CD4-positive, alpha-beta T cell treated with Interleukin-15 for 1 hour (primary cell): ENCODE results near the gene SCN10A.

Experiments used
- DNase-seq: peaks from one replicate; pipeline ENCODE4 v3.0.0-alpha.2; 2020

SCN10A gene

DNA sequence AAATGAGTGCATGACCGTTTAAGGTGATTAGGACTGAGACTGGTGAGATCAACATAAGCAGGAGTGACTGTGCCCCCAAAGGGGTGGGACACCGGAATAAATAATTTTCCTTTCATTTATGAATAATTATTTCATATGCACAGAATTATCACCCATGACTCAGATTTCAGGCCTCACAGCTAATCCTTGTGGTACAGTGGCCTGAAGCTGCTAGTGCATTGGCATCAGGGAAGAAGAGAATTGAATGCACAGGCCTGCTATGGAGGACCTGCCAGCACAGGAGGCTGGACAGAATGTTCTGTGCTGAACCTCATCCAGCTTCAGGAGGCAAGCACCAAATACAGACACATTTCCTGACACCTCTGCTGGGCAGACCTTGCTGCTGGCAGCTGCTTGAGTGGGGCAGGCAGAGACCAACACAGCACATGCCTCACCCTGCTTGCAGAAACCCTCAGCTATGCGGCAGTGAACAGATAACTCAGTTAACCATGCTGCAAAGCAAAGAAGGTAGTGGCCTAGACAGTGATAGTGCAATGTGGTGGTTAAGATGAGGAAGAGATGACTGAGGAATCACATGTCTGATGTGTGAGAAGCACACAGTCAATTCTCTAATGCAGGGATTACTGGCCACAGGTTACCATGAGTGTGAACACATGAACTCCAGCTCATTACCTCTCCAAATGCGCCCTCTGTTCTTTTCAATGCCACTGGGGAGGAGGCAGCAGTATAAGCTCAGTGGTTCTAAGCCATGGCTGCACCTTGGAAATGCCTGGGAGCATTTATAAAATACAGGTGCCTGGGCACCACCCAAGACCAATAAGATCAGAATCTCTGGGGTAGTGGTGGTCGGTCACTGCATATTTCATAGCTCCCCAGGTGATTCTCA, 98.4 kb downstream of the SCN10A start:
- DNase-seq, result no peak

- DNase-seq, result no peak
Observed at GRCh38 chr3:38713121-38713520, 102.9 kb downstream of the SCN10A start.

- no peak for DNase-seq
Observed at GRCh38 chr3:38711321-38711720, 104.7 kb downstream of the SCN10A start.

DNA sequence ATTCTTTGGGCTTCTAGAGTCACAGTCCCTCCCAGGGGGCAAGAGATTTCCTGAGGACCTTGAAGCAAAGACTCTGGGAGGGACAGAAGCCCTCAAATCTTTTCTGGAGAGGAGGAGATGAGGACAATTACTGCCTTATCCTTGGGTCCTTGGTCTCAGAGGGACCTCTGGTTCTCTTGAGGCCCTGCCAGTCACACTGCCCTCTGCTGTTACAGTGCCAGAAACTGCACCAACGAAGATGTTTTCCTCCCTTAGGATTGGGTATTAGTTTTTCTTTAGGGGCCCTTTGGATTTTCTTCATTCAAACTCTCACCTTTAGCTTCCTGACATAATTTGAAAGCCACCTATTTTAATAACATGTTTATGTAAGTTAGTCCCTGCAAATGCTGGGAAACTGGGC, 108.3 kb downstream of the SCN10A start:
- no peak for DNase-seq

DNA sequence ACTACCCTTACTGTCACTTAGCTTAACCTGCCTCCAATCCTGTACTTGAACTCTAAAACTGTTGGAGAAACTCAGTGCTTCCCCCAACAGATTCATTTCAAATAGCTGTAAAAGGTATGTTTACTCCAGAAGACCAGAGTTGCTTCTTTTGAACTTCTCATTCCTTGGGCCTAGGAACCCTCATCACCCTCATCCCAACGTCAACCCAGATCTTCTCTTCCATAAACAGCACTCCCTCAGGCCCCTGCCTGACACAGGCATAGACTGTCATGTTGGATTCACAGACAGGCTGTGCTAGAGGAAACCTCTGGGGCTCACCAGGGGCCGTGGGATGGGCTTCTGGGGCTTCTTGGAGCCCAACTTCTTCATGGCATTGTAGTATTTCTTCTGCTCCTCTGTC, 109.1 kb downstream of the SCN10A start:
- no peak for DNase-seq

GRCh38 chr3:38702231-38702630, 113.8 kb downstream of the SCN10A start:
- no peak for DNase-seq

DNA sequence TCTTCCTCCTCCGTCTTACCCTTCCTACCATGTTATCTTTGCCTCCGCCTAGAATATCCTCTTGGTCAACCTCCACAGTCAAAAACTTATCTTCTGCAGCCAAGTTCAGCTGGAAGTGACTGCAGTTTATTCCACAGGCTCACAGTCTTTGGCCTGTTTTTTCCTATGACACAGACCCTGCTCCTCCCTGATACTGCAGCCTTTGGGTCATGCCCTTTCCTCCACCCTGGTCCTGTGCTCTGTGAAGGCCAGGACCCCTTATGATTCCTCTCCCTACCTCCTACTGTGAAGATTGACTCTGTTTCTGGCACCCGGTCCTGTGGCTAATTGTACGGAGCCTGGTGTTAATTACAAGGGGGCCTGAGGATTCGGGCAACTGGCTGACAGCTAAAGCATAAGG, 117.3 kb downstream of the SCN10A start:
- DNase-seq, result no peak

GRCh38 chr3:38698061-38698460, 118.0 kb downstream of the SCN10A start:
- DNase-seq, result no peak

GRCh38 chr3:38696034-38696433, 120.0 kb downstream of the SCN10A start:
- no peak for DNase-seq

- no peak for DNase-seq
Observed at GRCh38 chr3:38690185-38690584, 125.8 kb downstream of the SCN10A start.

DNA sequence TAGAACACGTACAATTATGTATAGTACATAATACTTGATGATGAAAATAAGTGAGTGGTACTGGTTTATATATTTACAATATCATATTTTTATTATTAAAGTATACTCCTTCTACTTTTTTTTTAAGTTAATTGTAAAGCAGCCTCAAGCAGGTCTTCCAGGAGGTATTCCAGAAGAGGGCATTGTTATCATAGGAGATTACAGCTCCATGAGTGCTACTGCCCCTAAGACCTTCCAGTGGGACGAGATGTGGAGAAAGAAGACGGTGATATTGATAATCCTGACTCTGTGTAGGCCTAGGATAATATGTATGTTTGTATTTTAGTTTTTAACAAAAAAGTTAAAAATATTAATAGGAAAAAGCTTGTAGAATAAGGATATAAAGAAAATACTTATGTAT, 126.2 kb downstream of the SCN10A start:
- no peak for DNase-seq

DNA sequence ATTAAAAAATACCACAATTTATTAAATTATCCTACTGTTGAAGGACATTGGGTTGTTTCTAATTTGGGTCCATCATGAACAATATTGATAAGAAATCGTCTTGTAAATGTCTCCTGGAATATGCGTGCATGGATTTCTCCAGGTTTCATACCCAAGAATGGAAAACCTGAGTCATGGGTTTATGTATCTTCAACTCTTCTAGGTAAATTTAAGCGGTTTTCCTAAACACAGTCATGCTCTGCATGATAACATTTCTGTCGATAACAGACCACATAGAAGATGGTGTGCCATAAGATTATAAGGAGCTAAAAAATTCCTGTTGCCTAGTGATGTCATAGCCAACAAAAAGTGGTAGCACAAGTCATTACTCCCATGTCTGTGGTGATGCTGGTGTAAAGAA, 126.7 kb downstream of the SCN10A start:
- DNase-seq, result no peak

DNA sequence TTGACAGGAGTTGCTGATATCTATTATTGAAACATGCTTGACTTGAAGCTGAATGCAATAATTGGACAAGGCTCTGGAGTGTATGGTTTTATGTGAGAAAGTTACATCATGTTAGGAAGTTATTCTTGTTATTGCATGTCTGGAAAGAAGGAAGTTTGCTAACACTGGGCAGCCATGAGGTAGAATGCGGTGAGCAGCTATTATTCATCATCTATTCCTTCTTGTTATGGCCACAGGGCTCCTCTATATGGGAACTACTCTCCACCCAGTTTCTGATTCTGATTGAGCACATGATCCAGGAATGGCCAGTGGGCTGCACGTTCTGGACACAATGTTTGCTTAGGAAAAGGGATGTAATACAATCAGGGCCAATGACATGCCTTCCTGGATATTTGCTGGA, 128.7 kb downstream of the SCN10A start:
- no peak for DNase-seq

- DNase-seq, result no peak
Observed at GRCh38 chr3:38684546-38684945, 131.5 kb downstream of the SCN10A start.

DNA sequence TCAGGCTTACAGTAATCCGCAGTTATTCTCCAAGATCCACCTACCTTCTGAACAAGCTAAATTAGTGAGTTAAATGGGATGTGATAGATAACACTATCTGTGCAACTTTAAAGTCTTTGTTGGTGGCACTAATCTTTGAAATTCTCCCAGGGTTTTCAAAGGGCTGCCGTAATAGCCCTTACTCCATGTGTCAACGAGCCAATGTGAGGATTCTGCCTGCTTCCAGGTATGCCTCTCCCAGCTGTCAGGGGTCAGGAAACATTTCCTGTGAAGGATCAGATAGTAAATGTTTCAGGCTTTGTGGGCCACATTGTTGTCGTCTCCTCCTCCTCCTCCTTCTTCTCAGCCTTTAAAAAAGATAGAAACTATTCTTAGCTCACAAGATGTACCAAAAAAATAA, 146.3 kb downstream of the SCN10A start:
- no peak for DNase-seq

DNA sequence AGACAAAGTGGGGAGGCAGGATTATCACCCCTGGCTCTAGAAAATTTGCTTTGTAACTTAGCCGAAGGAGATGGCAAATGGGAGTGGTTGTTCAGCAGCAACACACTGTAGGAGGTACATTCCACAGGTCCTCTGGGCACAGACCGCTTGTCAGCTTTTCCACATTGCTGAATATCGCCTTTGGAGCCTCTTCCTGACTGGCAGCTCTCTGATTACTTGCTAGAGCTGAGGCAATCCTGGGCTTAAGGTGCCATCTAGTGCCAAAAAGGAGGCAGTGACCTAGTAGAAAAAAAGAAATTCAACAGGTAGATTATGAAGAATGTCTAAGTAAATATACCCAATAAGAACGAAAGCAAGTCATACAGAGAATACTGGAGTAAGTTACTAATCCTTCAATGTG, 153.5 kb downstream of the SCN10A start:
- DNase-seq, result no peak

DNA sequence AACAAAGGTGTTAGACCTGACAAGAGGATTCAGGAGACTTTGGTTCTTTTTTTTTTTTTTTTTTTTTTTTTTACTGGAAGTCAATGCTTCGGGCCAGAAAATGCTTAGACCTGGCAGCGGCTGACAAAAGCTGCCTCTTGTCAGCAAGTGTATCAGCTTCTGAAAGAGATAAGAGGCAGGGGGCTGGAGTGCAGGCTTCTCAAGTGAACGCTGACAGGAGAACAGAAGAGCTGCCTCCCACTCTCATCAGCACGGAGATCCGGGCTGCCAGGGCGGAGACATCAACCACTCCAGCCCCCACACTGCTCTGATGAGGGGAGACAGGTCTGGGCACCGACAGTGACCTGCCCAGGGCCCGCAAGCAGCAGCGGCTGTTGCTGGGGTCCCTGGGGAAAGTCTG, 157.2 kb downstream of the SCN10A start:
- DNase-seq, result no peak

- no peak for DNase-seq
Observed at GRCh38 chr3:38657369-38657768, 158.6 kb downstream of the SCN10A start.

DNA sequence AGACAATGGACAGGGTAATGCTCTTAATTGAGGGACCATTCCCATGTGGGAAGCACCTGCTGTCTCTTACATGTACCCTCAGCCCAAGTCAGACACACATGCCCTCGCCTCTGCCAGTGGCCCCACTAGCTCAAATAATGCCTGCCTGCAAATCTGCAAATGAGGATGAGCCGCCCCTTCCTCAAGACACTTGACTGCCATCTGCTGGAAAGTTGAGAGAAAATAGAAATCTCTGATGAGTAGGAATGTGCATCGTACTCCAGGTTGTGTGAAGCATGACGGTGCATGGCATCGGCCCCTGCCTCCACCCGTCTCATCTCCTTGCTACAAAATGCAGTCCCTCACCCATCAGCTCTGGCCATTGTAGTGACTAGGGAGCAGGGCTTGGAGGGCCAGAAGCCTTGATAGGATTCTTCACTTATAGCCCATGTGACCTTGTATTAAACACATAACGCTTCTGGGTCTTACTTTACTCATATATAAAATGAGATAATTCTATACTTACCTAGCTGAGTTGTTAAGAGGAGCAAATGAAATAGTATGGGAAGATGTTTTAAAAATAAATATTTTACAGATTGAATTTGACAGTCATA, 160.2 kb downstream of the SCN10A start:
- no peak for DNase-seq

GRCh38 chr3:38653685-38654537, 162.1 kb downstream of the SCN10A start:
- DNase-seq, result no peak

DNA sequence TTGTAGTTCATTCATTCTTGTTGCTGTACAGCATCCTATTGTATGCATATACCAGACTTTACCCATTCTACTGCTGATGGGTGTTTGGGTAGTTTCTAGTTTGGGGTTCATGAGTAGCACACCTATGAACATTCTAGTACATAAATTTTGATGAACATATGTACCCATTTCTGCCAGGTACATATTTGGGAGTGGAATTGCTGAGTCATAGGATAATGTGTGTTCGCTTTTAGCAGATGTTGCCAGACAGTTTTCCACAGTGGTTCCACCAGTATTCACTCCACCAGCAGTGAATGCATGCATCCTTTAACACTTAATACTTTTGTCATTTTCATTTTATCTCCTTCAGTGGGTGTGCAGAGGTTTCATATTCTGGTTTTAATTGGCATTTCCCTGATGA, 163.1 kb downstream of the SCN10A start:
- no peak for DNase-seq

GRCh38 chr3:38651153-38651789, 164.7 kb downstream of the SCN10A start:
- peak; percentile 63 for DNase-seq

DNA sequence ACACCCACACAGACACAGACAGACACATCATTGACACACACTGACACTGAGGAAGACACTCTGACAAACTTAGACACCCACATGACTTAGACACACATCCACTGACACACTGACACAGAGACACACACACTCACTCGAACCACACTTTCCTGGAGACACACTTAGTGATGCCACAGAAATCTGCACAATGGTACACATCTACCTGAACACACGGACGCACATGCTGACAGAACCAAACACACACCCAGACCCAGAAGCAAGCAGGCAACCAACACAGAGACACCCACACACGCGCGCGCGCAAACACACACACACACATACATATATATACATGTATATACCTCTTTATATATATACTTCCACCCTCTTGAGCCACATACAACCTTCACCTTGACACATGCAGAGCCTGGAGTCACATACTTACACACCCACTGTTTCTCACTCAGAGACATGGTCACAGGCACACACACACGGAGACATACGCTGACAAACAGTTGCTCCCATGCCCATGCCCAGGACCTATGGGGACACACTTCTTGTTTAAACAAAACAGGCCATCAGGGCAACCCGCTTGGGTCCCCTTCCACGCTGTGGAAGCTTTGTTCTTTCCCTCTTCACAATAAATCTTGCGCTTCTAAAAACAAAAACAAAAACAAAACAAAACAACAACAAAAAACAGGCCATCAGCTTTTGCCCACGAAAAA, 165.6 kb downstream of the SCN10A start:
- no peak for DNase-seq
